ENCODE measurements around the gene ALKBH6. TPM values are rescaled to one million over a fixed set of nuclear protein-coding genes. Genes with fewer than 3 reads are reported as not detected.

Gene ALKBH6
- total and polyA plus RNA-seq, 9 of the 15 experiments (the other 6 are each of a cell fraction or from before 2014, with no cell fraction given): 0.67 to 62.0 (median 34.5) TPM

- TF ChIP-seq ZNF592 (IDR thresholded peaks at IDR 0.05): no peak
- no peak for TF ChIP-seq HCFC1 (IDR thresholded peaks at IDR 0.05; ENCODE audit: low read depth, low read length)
- TF ChIP-seq POLR2AphosphoS5 (IDR thresholded peaks at IDR 0.05; ENCODE audit: control insufficient read depth, insufficient read depth, low read depth, low read length): peak; percentile 43; the same call in 1 of the 2 replicates
- TF ChIP-seq ZNF24 (IDR thresholded peaks at IDR 0.05): no peak
- no peak for TF ChIP-seq AFF4 (CRISPR knock-in tag; IDR thresholded peaks at IDR 0.05)
- no peak for TF ChIP-seq ZNF239 (CRISPR knock-in tag; IDR thresholded peaks at IDR 0.05)
- TF ChIP-seq CSDE1 (IDR thresholded peaks at IDR 0.05): no peak
- no peak for TF ChIP-seq GMEB1 (CRISPR knock-in tag; IDR thresholded peaks at IDR 0.05)
- TF ChIP-seq FOXA3 (CRISPR knock-in tag; conservative IDR thresholded peaks at IDR 0.05 in 1 of 2, IDR thresholded peaks at IDR 0.05 in 1 of 2): 0 out of 4 replicates have a peak, but pooled peaks of 1 of the 2 experiments have one; percentile 7
- no peak for TF ChIP-seq PTBP1 (IDR thresholded peaks at IDR 0.05; ENCODE audit: low read depth, low read length)
- peak; percentile 86 for TF ChIP-seq ATF6 (CRISPR knock-in tag; IDR thresholded peaks at IDR 0.05)
- TF ChIP-seq CAMTA2 (CRISPR knock-in tag; conservative IDR thresholded peaks at IDR 0.05): no peak
- no peak for TF ChIP-seq MED1 (CRISPR knock-in tag; IDR thresholded peaks at IDR 0.05; ENCODE audit: borderline replicate concordance)
Measured at GRCh38 chr19:36054733-36055686, 41.0 kb upstream of the ALKBH6 start, which contains the start of gene WDR62 (continued).

Data from K562 (cell line).